Mesendoderm (in vitro differentiated cells): ENCODE results near the gene GLIS1.

Experiments used
- DNase-seq: peaks from one replicate; pipeline ENCODE4 v3.0.0; 2013
- H2AK5ac ChIP-seq: 2 replicates; pipeline ENCODE4 v1.6.1; 2013; ENCODE audit warnings: low read length, inconsistent platforms
- H2BK120ac ChIP-seq: 2 replicates; pipeline ENCODE4 v1.6.1; 2013; ENCODE audit warnings: low read depth, mild to moderate bottlenecking, low read length, moderate library complexity, mixed read lengths
- H2BK15ac ChIP-seq: replicated peaks from 2 replicates; pipeline ENCODE4 v1.6.1; 2013; ENCODE audit warnings: low read depth, mild to moderate bottlenecking, moderate library complexity
- H2BK5ac ChIP-seq: 2 replicates; pipeline ENCODE4 v1.6.1; 2013; ENCODE audit warnings: low read length, inconsistent platforms
- H3K18ac ChIP-seq: 2 replicates; pipeline ENCODE4 v1.6.1; 2013; ENCODE audit warnings: mild to moderate bottlenecking, low read length, mixed read lengths
- H3K23ac ChIP-seq: one replicate; pipeline ENCODE4 v1.6.1; 2013; ENCODE audit warnings: low read length
- H3K27ac ChIP-seq: 2 replicates; pipeline ENCODE4 v1.5.1; 2013; ENCODE audit warnings: low read depth, mild to moderate bottlenecking, inconsistent platforms, low read length, moderate library complexity
- H3K27me3 ChIP-seq: 2 replicates; pipeline ENCODE4 v1.6.1; 2013; ENCODE audit warnings: low read length, control low read depth, mild to moderate bottlenecking, inconsistent platforms; ENCODE audit not compliant: insufficient read depth, poor library complexity
- H3K36me3 ChIP-seq: 2 replicates; pipeline ENCODE4 v1.6.1; 2013; ENCODE audit warnings: low read length, inconsistent platforms; ENCODE audit not compliant: control insufficient read depth, insufficient read depth
- H3K4ac ChIP-seq: one replicate; pipeline ENCODE4 v1.6.1; 2013; ENCODE audit warnings: low read depth, mild to moderate bottlenecking, low read length, moderate library complexity
- H3K4me1 ChIP-seq: 2 replicates; pipeline ENCODE4 v1.6.1; 2013; ENCODE audit warnings: low read depth, low read length, inconsistent platforms; ENCODE audit not compliant: control insufficient read depth
- H3K4me2 ChIP-seq: 2 replicates; pipeline ENCODE4 v1.6.1; 2013; ENCODE audit warnings: low read length
- H3K4me3 ChIP-seq: 2 replicates; pipeline ENCODE4 v1.5.1; 2013; ENCODE audit warnings: mild to moderate bottlenecking, low read length
- H3K56ac ChIP-seq: one replicate; pipeline ENCODE4 v1.6.1; 2013; ENCODE audit warnings: low read length
- H3K79me1 ChIP-seq: 2 replicates; pipeline ENCODE4 v1.6.1; 2013; ENCODE audit warnings: low read length, inconsistent platforms
- H3K79me2 ChIP-seq: 2 replicates; pipeline ENCODE4 v1.6.1; 2013; ENCODE audit warnings: mild to moderate bottlenecking, low read length; ENCODE audit not compliant: control insufficient read depth, insufficient read depth
- H3K9ac ChIP-seq: 2 replicates; pipeline ENCODE4 v1.6.1; 2013; ENCODE audit warnings: low read length, inconsistent platforms
- H4K5ac ChIP-seq: one replicate; pipeline ENCODE4 v1.6.1; 2013; ENCODE audit warnings: low read length
- H4K8ac ChIP-seq: one replicate; pipeline ENCODE4 v1.6.1; 2013; ENCODE audit warnings: low read depth, mild to moderate bottlenecking, control low read depth, low read length, moderate library complexity
- WGBS: extraction: QIAGEN DNeasy Blood & Tissue Kit; methylation state at CpG from one replicate; pipeline ENCODE4 v1.1.7; 2013; ENCODE audit warnings: low lambda C conversion rate, missing lambda C conversion rate; ENCODE audit not compliant: insufficient coverage; ENCODE audit errors: extremely low coverage; 5-methylcytosine and 5-hydroxymethylcytosine counted together

The GLIS1 gene

GRCh38 chr1:53678046-53678445 lies 60.9 kb downstream of the GLIS1 start:
- Histone ChIP-seq H4K5ac (no peak overlapping the region), H3K4ac (no peak overlapping the region), H3K23ac (no peak overlapping the region), H3K4me1 (no peaks in the 10 kb centered on the region), H3K79me2 (no peaks in the 10 kb centered on the region), H4K8ac (no peak overlapping the region), H2AK5ac (no peak overlapping the region), H3K56ac (no peak overlapping the region), H3K27me3 (no peaks in the 10 kb centered on the region), H3K4me2 (no peak overlapping the region), H3K4me3 (no peak overlapping the region), H3K18ac (no peak overlapping the region), H3K79me1 (peaks cover 1% of the 10 kb centered on the region), H2BK5ac (no peak overlapping the region), H2BK120ac (no peak overlapping the region), H3K27ac (no peak overlapping the region), H3K9ac (no peak overlapping the region), H3K36me3 (no peaks in the 10 kb centered on the region), H2BK15ac (no peak overlapping the region)
- DNase-seq = no peak
- no CpG with 5 or more reads among the region's 8 CpGs for WGBS

DNA sequence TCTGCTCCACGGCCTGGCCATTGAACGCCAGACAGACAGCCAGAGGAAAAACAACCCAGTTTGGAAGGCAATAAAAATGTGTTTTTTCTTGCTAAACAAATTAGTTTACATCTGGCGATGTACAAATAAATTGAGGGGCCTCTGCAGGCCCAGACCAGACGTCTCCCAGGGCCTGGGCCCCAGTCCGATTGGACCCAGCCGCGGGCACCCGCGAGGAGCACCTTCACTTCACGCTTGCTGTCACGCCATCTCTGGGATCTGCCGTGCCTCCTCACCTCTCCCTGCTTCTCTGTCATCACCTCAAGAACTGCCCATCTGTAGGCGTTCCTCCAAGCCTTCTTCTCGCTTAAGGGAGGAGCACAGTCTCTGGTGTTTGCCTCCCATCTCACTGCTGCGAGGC lies 61.5 kb downstream of the GLIS1 start:
- Histone ChIP-seq H3K4me3 (no peak overlapping the region), H2BK5ac (no peak overlapping the region), H3K4me2 (no peak overlapping the region), H4K5ac (no peak overlapping the region), H3K27me3 (no peaks in the 10 kb centered on the region), H3K56ac (no peak overlapping the region), H3K23ac (no peak overlapping the region), H3K27ac (no peak overlapping the region), H3K79me1 (peaks cover 1% of the 10 kb centered on the region), H2AK5ac (no peak overlapping the region), H3K36me3 (no peaks in the 10 kb centered on the region), H3K4me1 (no peaks in the 10 kb centered on the region), H3K9ac (no peak overlapping the region), H4K8ac (no peak overlapping the region), H3K79me2 (no peaks in the 10 kb centered on the region), H3K18ac (no peak overlapping the region), H3K4ac (no peak overlapping the region), H2BK120ac (no peak overlapping the region), H2BK15ac (no peak overlapping the region)
- DNase-seq = no peak
- no CpG with 5 or more reads among the region's 15 CpGs for WGBS

DNA sequence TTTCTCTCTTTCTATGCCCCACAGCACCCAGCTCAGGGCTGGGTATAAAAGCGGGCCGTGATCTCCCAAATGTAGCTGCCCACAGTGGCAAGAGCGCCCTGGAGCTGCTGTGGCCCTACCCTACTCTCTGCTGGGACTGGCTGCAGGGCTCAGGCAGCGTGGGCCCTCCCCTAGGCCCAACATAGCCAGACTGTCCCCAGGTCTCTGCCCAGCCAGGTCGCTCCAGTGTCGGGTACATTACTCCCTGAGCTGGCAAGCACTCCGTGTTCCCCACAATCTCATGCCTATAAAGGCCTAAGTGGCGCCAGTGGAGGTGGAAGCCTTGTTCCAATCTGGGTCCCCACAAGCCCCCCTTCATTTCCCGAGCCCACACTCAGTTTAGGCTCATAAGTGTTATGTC lies 66.2 kb downstream of the GLIS1 start:
- Histone ChIP-seq H4K8ac (no peak overlapping the region), H3K4ac (no peak overlapping the region), H2BK5ac (no peak overlapping the region), H3K4me1 (no peaks in the 10 kb centered on the region), H3K27ac (no peak overlapping the region), H3K4me3 (no peak overlapping the region), H3K18ac (no peak overlapping the region), H3K23ac (no peak overlapping the region), H3K36me3 (no peaks in the 10 kb centered on the region), H2BK15ac (no peak overlapping the region), H3K9ac (no peak overlapping the region), H2BK120ac (no peak overlapping the region), H2AK5ac (no peak overlapping the region), H3K4me2 (no peak overlapping the region), H3K27me3 (no peaks in the 10 kb centered on the region), H4K5ac (no peak overlapping the region), H3K56ac (no peak overlapping the region), H3K79me1 (peaks cover 2% of the 10 kb centered on the region), H3K79me2 (no peaks in the 10 kb centered on the region)
- no peak for DNase-seq
- no CpG with 5 or more reads among the region's 9 CpGs for WGBS

DNA sequence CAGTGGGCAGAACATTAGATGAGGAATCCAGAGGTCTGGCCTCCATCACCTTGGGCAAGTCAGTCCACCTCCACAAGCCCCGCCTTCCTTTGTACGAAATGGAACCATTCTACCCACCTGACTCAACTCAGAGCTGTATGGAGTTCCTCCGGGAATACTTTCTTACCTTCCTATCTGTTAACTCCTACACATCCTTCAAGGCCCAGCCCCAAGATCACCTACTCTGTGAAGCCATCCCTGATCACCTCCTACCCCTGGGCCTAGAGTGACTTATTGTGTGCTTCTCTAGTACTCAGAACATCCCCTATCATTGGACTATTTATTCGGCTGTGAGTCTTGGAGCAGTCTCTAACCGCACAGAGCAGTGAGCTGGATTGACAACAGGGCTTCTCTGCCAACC lies 66.7 kb downstream of the GLIS1 start:
- H2BK5ac ChIP-seq = no peak overlapping the region
- H4K5ac ChIP-seq = no peak overlapping the region
- H3K27ac ChIP-seq = no peak overlapping the region
- no peak overlapping the region for H3K4me3 ChIP-seq
- H3K27me3 ChIP-seq = no peaks in the 10 kb centered on the region
- no peak overlapping the region for H3K4me2 ChIP-seq
- no peak overlapping the region for H3K23ac ChIP-seq
- peaks cover 2% of the 10 kb centered on the region for H3K79me1 ChIP-seq
- no peak overlapping the region for H3K9ac ChIP-seq
- H3K18ac ChIP-seq = no peak overlapping the region
- no peak overlapping the region for H3K56ac ChIP-seq
- H3K4me1 ChIP-seq = no peaks in the 10 kb centered on the region
- no peaks in the 10 kb centered on the region for H3K36me3 ChIP-seq
- no peak for DNase-seq
- no peak overlapping the region for H2BK15ac ChIP-seq
- H3K79me2 ChIP-seq = no peaks in the 10 kb centered on the region
- H4K8ac ChIP-seq = no peak overlapping the region
- no peak overlapping the region for H2AK5ac ChIP-seq
- no CpG with 5 or more reads among the region's 5 CpGs for WGBS
- H2BK120ac ChIP-seq = no peak overlapping the region
- H3K4ac ChIP-seq = no peak overlapping the region

GRCh38 chr1:53669621-53670191 lies 69.3 kb downstream of the GLIS1 start:
- no peaks in the 10 kb centered on the region for H3K4me1 ChIP-seq
- no peak overlapping the region for H3K18ac ChIP-seq
- H3K4ac ChIP-seq = no peak overlapping the region
- no peak overlapping the region for H3K23ac ChIP-seq
- H4K5ac ChIP-seq = no peak overlapping the region
- no peak overlapping the region for H3K9ac ChIP-seq
- H3K79me1 ChIP-seq = peaks cover 6% of the 10 kb centered on the region
- no peak for DNase-seq
- no peak overlapping the region for H3K56ac ChIP-seq
- H4K8ac ChIP-seq = no peak overlapping the region
- H3K4me3 ChIP-seq = no peak overlapping the region
- no peaks in the 10 kb centered on the region for H3K79me2 ChIP-seq
- H3K36me3 ChIP-seq = no peaks in the 10 kb centered on the region
- no peak overlapping the region for H3K27ac ChIP-seq
- H2AK5ac ChIP-seq = no peak overlapping the region
- no peak overlapping the region for H2BK5ac ChIP-seq
- no CpG with 5 or more reads among the region's 3 CpGs for WGBS
- H2BK120ac ChIP-seq = no peak overlapping the region
- no peak overlapping the region for H3K4me2 ChIP-seq
- H3K27me3 ChIP-seq = no peaks in the 10 kb centered on the region
- no peak overlapping the region for H2BK15ac ChIP-seq

GRCh38 chr1:53666566-53666965 lies 72.4 kb downstream of the GLIS1 start:
- Histone ChIP-seq H3K18ac (no peak overlapping the region), H3K23ac (no peak overlapping the region), H3K4me2 (no peak overlapping the region), H4K5ac (no peak overlapping the region), H2BK120ac (no peak overlapping the region), H3K4me3 (no peak overlapping the region), H3K27me3 (no peaks in the 10 kb centered on the region), H2BK15ac (no peak overlapping the region), H3K79me1 (peaks cover 6% of the 10 kb centered on the region), H4K8ac (no peak overlapping the region), H3K4me1 (no peaks in the 10 kb centered on the region), H3K9ac (no peak overlapping the region), H3K36me3 (no peaks in the 10 kb centered on the region), H3K56ac (no peak overlapping the region), H3K4ac (no peak overlapping the region), H3K79me2 (no peaks in the 10 kb centered on the region), H2BK5ac (no peak overlapping the region), H2AK5ac (no peak overlapping the region), H3K27ac (no peak overlapping the region)
- WGBS = no CpG with 5 or more reads among the region's 1 CpG
- DNase-seq = no peak
